ENCODE measurements around the gene DES. TPM values are rescaled to one million over a fixed set of nuclear protein-coding genes. Genes with fewer than 3 reads are reported as not detected.

Gene DES
- total and polyA plus RNA-seq, 2 donors (not counting 1 experiment from before 2014, with no cell fraction given): not detected

- peaks cover 55% of the 10 kb centered on the region for H3K27me3 Mint-ChIP-seq
- no peak overlapping the region for H3K27ac Mint-ChIP-seq
- WGBS (ENCODE audit: insufficient coverage): 93% methylated on average over 3 of the region's 5 CpGs
- Histone ChIP-seq H2AFZ (ENCODE audit: insufficient read depth, low read depth, low read length, poor library complexity, severe bottlenecking) (no peak overlapping the region), H3K79me2 (ENCODE audit: control insufficient read depth, insufficient read depth, low read length) (no peaks in the 10 kb centered on the region), H3K27me3 (replicated peaks in 1 of 4; ENCODE audit: control extremely low read depth in 1 of 4, control insufficient read depth in 3 of 4, insufficient read depth in 4 of 4, low read length in 3 of 4) (peaks cover 0 to 30% (median 13%) of the 10 kb centered on the region in 4 experiments), H3K4me3 (ENCODE audit: control extremely low read depth in 1 of 5, extremely low read depth in 1 of 5, insufficient read depth in 1 of 5, low read depth in 2 of 5, low read length in 4 of 5) (no peak overlapping the region), H3K27ac (ENCODE audit: low read length in 2 of 2) (no peak overlapping the region), H3K9me3 (ENCODE audit: control extremely low read depth in 1 of 3, control insufficient read depth in 2 of 3, insufficient read depth in 1 of 3, low read length in 2 of 3) (no peaks in the 10 kb centered on the region), H4K20me1 (ENCODE audit: control insufficient read depth, insufficient read depth, low read length, poor library complexity, severe bottlenecking) (no peaks in the 10 kb centered on the region), H3K4me2 (replicated peaks; ENCODE audit: low read depth, low read length, poor library complexity, severe bottlenecking) (no peak overlapping the region), H3K9ac (ENCODE audit: low read length) (no peak overlapping the region), H3K4me1 (ENCODE audit: control insufficient read depth in 2 of 2, insufficient read depth in 2 of 2, low read length in 2 of 2) (peaks cover 0 to 10% of the 10 kb centered on the region in 2 donors), H3K36me3 (replicated peaks in 1 of 2; ENCODE audit: control extremely low read depth in 1 of 2, control insufficient read depth in 1 of 2, extremely low read depth in 1 of 2, insufficient read depth in 2 of 2, low read length in 1 of 2) (no peaks in the 10 kb centered on the region)
- POLR2A ChIA-PET: no interaction called here
- H3K9me3 Mint-ChIP-seq (ENCODE audit: insufficient read depth): no peaks in the 10 kb centered on the region
- H3K4me1 Mint-ChIP-seq: peaks cover 4% of the 10 kb centered on the region
- intact Hi-C loops (cut with micrococcal nuclease): no loop called here
- DNase-seq: no peak
- CTCF ChIA-PET: no interaction called here
- no peak overlapping the region for H3K4me3 Mint-ChIP-seq
- no peak for ATAC-seq (ENCODE audit: low read depth)
- TF ChIP-seq CTCF (IDR thresholded peaks at IDR 0.05): no peak
- no peak for TF ChIP-seq EZH2 (IDR thresholded peaks at IDR 0.05; ENCODE audit: borderline replicate concordance, insufficient read depth, low read depth, low read length, poor library complexity, severe bottlenecking)
Measured at GRCh38 chr2:219449609-219450008, 31.4 kb downstream of the DES start.

- DNase-seq: no peak
Measured at GRCh38 chr2:219451661-219452360, 33.6 kb downstream of the DES start.

More at GRCh38 chr2:219451661-219452360, 33.6 kb downstream of the DES start:
- CTCF ChIA-PET: no interaction called here
- Mint-ChIP-seq H3K4me1 (peaks cover 4% of the 10 kb centered on the region), H3K27me3 (peaks cover 49% of the 10 kb centered on the region), H3K4me3 (no peak overlapping the region), H3K27ac (no peak overlapping the region), H3K9me3 (ENCODE audit: insufficient read depth) (no peaks in the 10 kb centered on the region)
- Histone ChIP-seq H3K27ac (ENCODE audit: low read length in 2 of 2) (no peak overlapping the region), H3K4me2 (replicated peaks; ENCODE audit: low read depth, low read length, poor library complexity, severe bottlenecking) (no peak overlapping the region), H3K9ac (ENCODE audit: low read length) (no peak overlapping the region), H2AFZ (ENCODE audit: insufficient read depth, low read depth, low read length, poor library complexity, severe bottlenecking) (no peak overlapping the region), H3K9me3 (ENCODE audit: control extremely low read depth in 1 of 3, control insufficient read depth in 2 of 3, insufficient read depth in 1 of 3, low read length in 2 of 3) (no peaks in the 10 kb centered on the region), H3K4me1 (ENCODE audit: control insufficient read depth in 2 of 2, insufficient read depth in 2 of 2, low read length in 2 of 2) (peaks cover 0 to 10% of the 10 kb centered on the region in 2 donors), H3K36me3 (replicated peaks in 1 of 2; ENCODE audit: control extremely low read depth in 1 of 2, control insufficient read depth in 1 of 2, extremely low read depth in 1 of 2, insufficient read depth in 2 of 2, low read length in 1 of 2) (no peaks in the 10 kb centered on the region), H3K79me2 (ENCODE audit: control insufficient read depth, insufficient read depth, low read length) (no peaks in the 10 kb centered on the region), H3K4me3 (ENCODE audit: control extremely low read depth in 1 of 5, extremely low read depth in 1 of 5, insufficient read depth in 1 of 5, low read depth in 2 of 5, low read length in 4 of 5) (no peak overlapping the region), H3K27me3 (replicated peaks in 1 of 4; ENCODE audit: control extremely low read depth in 1 of 4, control insufficient read depth in 3 of 4, insufficient read depth in 4 of 4, low read length in 3 of 4) (peaks cover 0 to 34% (median 11%) of the 10 kb centered on the region in 4 experiments), H4K20me1 (ENCODE audit: control insufficient read depth, insufficient read depth, low read length, poor library complexity, severe bottlenecking) (no peaks in the 10 kb centered on the region)
- POLR2A ChIA-PET: no interaction called here
- intact Hi-C loops (cut with micrococcal nuclease): no loop called here
- TF ChIP-seq CTCF (IDR thresholded peaks at IDR 0.05) (no peak), EZH2 (IDR thresholded peaks at IDR 0.05; ENCODE audit: borderline replicate concordance, insufficient read depth, low read depth, low read length, poor library complexity, severe bottlenecking) (no peak)
- 90% methylated on average over 18 of the region's 18 CpGs for WGBS (ENCODE audit: insufficient coverage)
- ATAC-seq (ENCODE audit: low read depth): no peak
